ENCODE data around the gene PEAR1. TPM values are rescaled to one million over a fixed set of nuclear protein-coding genes. Genes with fewer than 3 reads are reported as not detected.

Gene PEAR1
- total RNA-seq, 4 donors from 2014 or later: 7.0 to 10.7 (median 9.1) TPM

DNA sequence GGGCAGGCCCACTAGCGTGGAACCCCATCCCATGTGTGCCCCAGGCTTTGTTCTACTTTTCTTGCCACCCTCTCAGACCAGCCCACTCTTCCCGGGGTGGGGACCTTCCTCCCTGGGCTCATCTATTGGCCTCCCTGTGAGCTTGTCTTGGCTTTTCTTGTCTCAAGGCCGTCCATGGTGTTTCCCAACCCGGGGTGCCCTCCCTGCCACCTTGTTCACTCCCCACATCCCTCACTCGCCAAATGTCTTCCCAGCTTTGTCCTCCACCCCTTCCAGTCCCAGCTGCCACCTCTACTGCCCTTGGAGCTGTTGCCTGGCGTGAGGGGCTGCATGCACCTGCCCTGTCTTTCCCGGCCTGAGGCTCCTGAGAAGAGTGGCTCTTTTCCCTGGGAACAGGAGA lies 45.3 kb downstream of the PEAR1 start:
- H3K36me3 ChIP-seq: peaks cover 0 to 89% of the 10 kb centered on the region in 2 donors
- no peaks in the 10 kb centered on the region for H3K27me3 ChIP-seq
- H3K27ac ChIP-seq: no peak overlapping the region
- ATAC-seq: no peak
- H3K4me1 ChIP-seq: no peaks in the 10 kb centered on the region
- WGBS, 2 donors (ENCODE audit: low coverage in 1 of 2): 81 to 83% methylated on average over 4 to 5 of the region's 7 CpGs
- H3K4me3 ChIP-seq: no peak overlapping the region
- H3K9me3 ChIP-seq: no peaks in the 10 kb centered on the region
- TF ChIP-seq POLR2AphosphoS5 (IDR thresholded peaks at IDR 0.05) (no peak), POLR2A (IDR thresholded peaks at IDR 0.05) (no peak), EP300 (IDR thresholded peaks at IDR 0.05) (no peak)
- TF ChIP-seq, protein P1, sequence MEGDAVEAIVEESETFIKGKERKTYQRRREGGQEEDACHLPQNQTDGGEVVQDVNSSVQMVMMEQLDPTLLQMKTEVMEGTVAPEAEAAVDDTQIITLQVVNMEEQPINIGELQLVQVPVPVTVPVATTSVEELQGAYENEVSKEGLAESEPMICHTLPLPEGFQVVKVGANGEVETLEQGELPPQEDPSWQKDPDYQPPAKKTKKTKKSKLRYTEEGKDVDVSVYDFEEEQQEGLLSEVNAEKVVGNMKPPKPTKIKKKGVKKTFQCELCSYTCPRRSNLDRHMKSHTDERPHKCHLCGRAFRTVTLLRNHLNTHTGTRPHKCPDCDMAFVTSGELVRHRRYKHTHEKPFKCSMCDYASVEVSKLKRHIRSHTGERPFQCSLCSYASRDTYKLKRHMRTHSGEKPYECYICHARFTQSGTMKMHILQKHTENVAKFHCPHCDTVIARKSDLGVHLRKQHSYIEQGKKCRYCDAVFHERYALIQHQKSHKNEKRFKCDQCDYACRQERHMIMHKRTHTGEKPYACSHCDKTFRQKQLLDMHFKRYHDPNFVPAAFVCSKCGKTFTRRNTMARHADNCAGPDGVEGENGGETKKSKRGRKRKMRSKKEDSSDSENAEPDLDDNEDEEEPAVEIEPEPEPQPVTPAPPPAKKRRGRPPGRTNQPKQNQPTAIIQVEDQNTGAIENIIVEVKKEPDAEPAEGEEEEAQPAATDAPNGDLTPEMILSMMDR (IDR thresholded peaks at IDR 0.05): no peak

DNA sequence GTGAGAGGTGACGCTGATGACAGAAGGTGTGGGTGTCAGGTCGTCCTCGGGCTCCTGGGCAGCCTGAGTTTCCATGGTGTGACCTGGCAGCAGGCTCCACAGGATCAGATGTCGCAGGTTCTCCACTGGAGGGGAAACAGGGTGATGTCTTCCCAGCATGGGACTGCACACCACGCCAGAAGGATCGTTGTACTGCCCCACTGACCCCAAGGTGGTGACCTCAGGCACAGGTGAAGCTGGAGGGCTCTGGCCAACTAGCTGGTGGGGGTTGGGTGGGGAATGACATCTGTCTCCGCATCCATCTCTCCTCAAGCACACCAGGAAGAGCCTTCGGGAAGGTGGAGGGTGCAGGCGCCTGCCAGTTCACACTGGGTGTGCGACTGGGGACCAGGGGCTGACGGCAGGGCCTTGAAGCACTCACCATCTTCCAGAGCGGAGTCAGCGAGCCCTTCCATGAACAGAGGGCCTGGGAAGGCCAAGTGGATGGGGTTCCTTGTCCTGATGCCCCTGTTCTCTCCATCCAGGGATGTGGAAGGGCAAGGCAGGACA lies 46.3 kb downstream of the PEAR1 start:
- no peaks in the 10 kb centered on the region for H3K4me1 ChIP-seq
- ATAC-seq: no peak
- H3K27me3 ChIP-seq: no peaks in the 10 kb centered on the region
- peaks cover 0 to 100% of the 10 kb centered on the region in 2 donors for H3K36me3 ChIP-seq
- no CpG with 5 or more reads among the region's 13 CpGs for WGBS, 2 donors (ENCODE audit: low coverage in 1 of 2)
- H3K4me3 ChIP-seq: no peak overlapping the region
- no peak overlapping the region for H3K27ac ChIP-seq
- H3K9me3 ChIP-seq: no peaks in the 10 kb centered on the region
- no peak for TF ChIP-seq POLR2AphosphoS5 (IDR thresholded peaks at IDR 0.05)
- TF ChIP-seq POLR2A (IDR thresholded peaks at IDR 0.05): no peak
- TF ChIP-seq, protein P1 (IDR thresholded peaks at IDR 0.05): no peak
- TF ChIP-seq EP300 (IDR thresholded peaks at IDR 0.05): no peak

DNA sequence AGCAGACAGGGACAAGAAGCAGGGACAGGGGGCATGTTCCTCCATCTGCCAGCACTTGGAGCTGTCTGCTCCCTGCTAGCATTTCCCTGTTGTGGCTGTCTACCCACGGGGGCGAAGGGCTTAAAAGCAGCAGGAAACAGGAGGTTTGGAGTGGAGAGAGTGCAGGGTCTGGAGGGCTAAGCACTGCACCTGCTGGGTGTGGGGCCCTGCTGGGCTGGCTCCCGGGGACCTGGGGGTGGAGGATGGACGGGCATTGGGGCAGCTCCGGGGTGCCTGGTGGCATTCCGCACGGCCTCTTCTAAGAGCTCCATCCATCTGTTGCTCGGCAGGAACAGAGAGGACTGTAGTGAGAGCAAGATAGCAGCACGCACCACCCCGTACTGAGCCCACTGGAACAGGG lies 48.2 kb downstream of the PEAR1 start:
- no peaks in the 10 kb centered on the region for H3K4me1 ChIP-seq
- WGBS, 2 donors (ENCODE audit: low coverage in 1 of 2): 80 to 95% methylated on average over 3 to 7 of the region's 10 CpGs
- no peaks in the 10 kb centered on the region for H3K27me3 ChIP-seq
- H3K4me3 ChIP-seq: no peak overlapping the region
- peaks cover 0 to 100% of the 10 kb centered on the region in 2 donors for H3K36me3 ChIP-seq
- no peaks in the 10 kb centered on the region for H3K9me3 ChIP-seq
- no peak overlapping the region for H3K27ac ChIP-seq
- no peak for ATAC-seq
- TF ChIP-seq POLR2AphosphoS5 (IDR thresholded peaks at IDR 0.05) (no peak), EP300 (IDR thresholded peaks at IDR 0.05) (no peak), POLR2A (IDR thresholded peaks at IDR 0.05) (no peak)
- TF ChIP-seq, protein P1 (IDR thresholded peaks at IDR 0.05): no peak

DNA sequence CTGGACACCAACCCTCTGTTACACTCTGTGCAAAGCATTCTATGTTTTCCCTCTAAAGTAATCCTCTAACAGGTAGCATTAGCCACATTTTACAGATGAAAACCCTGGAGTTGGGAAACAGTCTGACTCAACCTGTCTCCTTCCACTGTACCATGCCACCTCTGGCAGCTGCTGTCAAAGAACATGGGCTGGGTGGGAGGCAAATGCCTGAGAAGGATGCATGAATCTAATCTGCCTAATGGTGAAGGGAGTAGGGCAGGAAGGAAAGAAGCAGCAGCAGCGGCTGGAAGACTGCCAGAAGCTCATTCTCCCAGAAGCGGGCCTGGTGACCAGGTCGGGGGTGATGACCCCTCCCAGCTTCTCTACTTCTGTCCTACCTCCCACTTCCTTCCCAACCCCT lies 48.7 kb downstream of the PEAR1 start:
- Histone ChIP-seq H3K36me3 (peaks cover 0 to 100% of the 10 kb centered on the region in 2 donors), H3K27me3 (no peaks in the 10 kb centered on the region), H3K9me3 (no peaks in the 10 kb centered on the region), H3K4me3 (no peak overlapping the region), H3K27ac (no peak overlapping the region), H3K4me1 (no peaks in the 10 kb centered on the region)
- no peak for ATAC-seq
- TF ChIP-seq POLR2A (IDR thresholded peaks at IDR 0.05) (no peak), POLR2AphosphoS5 (IDR thresholded peaks at IDR 0.05) (no peak), EP300 (IDR thresholded peaks at IDR 0.05) (no peak)
- TF ChIP-seq, protein P1 (IDR thresholded peaks at IDR 0.05): no peak
- WGBS, 2 donors (ENCODE audit: low coverage in 1 of 2): 57 to 62% methylated on average over 1 to 3 of the region's 3 CpGs

DNA sequence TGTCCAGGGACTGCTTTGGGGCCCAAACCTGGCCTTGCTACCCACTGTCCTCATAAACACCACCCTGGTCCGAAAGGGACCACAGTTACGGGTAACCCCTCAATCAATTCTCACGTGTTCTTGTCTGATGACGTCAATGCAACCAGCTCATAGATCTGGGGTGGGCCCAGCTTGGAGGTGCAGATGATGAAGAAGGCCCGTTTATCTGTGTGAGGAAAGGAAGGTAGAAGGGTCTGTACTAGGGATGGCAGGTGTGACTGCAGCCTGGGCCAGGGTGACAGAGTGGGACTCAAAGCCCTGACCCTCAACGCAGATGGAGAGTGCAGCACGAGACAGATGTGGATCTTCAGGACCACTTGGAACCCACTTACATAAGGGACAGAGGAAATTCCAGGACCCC lies 49.1 kb downstream of the PEAR1 start:
- WGBS, 2 donors (ENCODE audit: low coverage in 1 of 2): 65 to 100% methylated on average over 2 to 3 of the region's 7 CpGs
- Histone ChIP-seq H3K27ac (no peak overlapping the region), H3K27me3 (no peaks in the 10 kb centered on the region), H3K4me3 (no peak overlapping the region), H3K4me1 (no peaks in the 10 kb centered on the region), H3K36me3 (peaks cover 0 to 100% of the 10 kb centered on the region in 2 donors), H3K9me3 (no peaks in the 10 kb centered on the region)
- TF ChIP-seq, protein P1 (IDR thresholded peaks at IDR 0.05): no peak
- TF ChIP-seq POLR2AphosphoS5 (IDR thresholded peaks at IDR 0.05) (no peak), POLR2A (IDR thresholded peaks at IDR 0.05) (no peak), EP300 (IDR thresholded peaks at IDR 0.05) (no peak)
- no peak for ATAC-seq
